Superior temporal gyrus (tissue), 1 donor: ENCODE measurements around the gene CHST13.

Experiments used
- DNase-seq: peaks from one replicate; pipeline ENCODE4 v3.0.0-alpha.2; 2016; ENCODE audit errors: extremely low spot score

CHST13 gene

GRCh38 chr3:126540951-126541627 is 17.1 kb downstream of the CHST13 start:
- no peak for DNase-seq

- no peak for DNase-seq
Measured at GRCh38 chr3:126541628-126542339, 17.8 kb downstream of the CHST13 start.

GRCh38 chr3:126542340-126543241 is 18.6 kb downstream of the CHST13 start:
- no peak for DNase-seq

GRCh38 chr3:126543457-126544061 is 19.6 kb downstream of the CHST13 start:
- no peak for DNase-seq

- DNase-seq: no peak
Measured at GRCh38 chr3:126544596-126545281, 20.8 kb downstream of the CHST13 start.

GRCh38 chr3:126545544-126545943 is 21.6 kb downstream of the CHST13 start:
- no peak for DNase-seq

GRCh38 chr3:126546013-126546412 is 22.1 kb downstream of the CHST13 start:
- DNase-seq: no peak

GRCh38 chr3:126546549-126547239 is 22.7 kb downstream of the CHST13 start:
- DNase-seq: no peak

GRCh38 chr3:126547721-126548120 is 23.8 kb downstream of the CHST13 start:
- no peak for DNase-seq

- no peak for DNase-seq
Measured at GRCh38 chr3:126548556-126549466, 24.9 kb downstream of the CHST13 start.

GRCh38 chr3:126549861-126550487 is 26.0 kb downstream of the CHST13 start:
- DNase-seq: no peak

- DNase-seq: no peak
Measured at GRCh38 chr3:126550488-126551051, 26.6 kb downstream of the CHST13 start.

GRCh38 chr3:126551121-126551838 is 27.3 kb downstream of the CHST13 start:
- DNase-seq: no peak

- DNase-seq: no peak
Measured at GRCh38 chr3:126551839-126552687, 28.1 kb downstream of the CHST13 start.

GRCh38 chr3:126552688-126553283 is 28.8 kb downstream of the CHST13 start:
- no peak for DNase-seq

- DNase-seq: no peak
Measured at GRCh38 chr3:126553284-126554084, 29.5 kb downstream of the CHST13 start.
